Measurements from ENCODE around the gene BANP.

BANP gene

DNA sequence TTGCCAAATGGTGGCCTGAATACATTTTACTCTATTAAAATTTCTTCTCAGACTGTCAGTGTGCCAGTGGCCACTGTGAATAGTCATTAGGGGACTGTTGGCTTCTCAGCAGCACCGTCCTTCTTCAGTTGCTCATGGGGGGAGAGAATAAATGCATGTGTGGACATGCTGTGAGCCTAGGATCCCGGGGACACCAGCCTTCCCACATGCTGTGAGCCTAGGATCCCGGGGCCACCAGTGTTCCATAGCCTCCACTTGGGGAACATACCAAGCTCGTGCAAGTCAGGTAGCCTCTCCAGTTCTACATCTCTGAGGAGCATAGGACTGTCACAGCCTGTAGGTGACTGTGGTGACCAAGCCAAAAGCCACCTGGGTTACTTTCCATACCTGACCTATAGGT lies 51.5 kb downstream of the BANP start:
- peaks cover 29% of the 10 kb centered on the region for H3K36me3 Mint-ChIP-seq (ENCODE audit: insufficient read depth)
- peaks cover 8 to 9% of the 10 kb centered on the region in 2 donors for H3K4me1 Mint-ChIP-seq (ENCODE audit: low read depth in 2 of 2)
- peak overlapping the region; percentile 23 to 52 for H3K27ac Mint-ChIP-seq
- no peak overlapping the region for H3K4me3 Mint-ChIP-seq
- DNase-seq (no peak), ATAC-seq (replicated peaks) (no peak)
- H3K9me3 Mint-ChIP-seq: no peaks in the 10 kb centered on the region
- H3K27me3 Mint-ChIP-seq: no peaks in the 10 kb centered on the region

DNA sequence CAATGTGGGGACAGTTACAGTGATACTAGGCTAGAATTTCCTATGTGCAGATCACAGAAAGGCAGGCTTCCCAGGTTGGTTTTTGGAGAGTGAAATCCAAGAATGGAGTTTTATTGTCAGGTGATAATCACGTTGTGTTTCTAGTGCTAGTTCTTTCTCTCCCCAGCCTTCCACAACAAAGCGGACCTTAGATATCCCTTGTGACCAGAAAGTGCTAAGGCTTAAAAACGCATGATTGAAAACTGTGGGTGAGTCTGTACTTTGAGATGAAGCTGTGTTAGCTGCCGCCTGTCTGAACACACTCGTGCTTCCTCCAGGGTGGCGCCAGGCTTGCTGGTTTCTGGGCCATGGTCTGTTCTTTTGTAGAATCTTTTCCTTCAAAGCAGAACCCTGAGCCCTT lies 52.1 kb downstream of the BANP start:
- no peaks in the 10 kb centered on the region for H3K9me3 Mint-ChIP-seq
- no peak overlapping the region for H3K27ac Mint-ChIP-seq
- DNase-seq: no peak
- H3K4me1 Mint-ChIP-seq (ENCODE audit: low read depth in 2 of 2): peaks cover 5 to 9% of the 10 kb centered on the region in 2 donors
- no peak for ATAC-seq (replicated peaks)
- peaks cover 34% of the 10 kb centered on the region for H3K36me3 Mint-ChIP-seq (ENCODE audit: insufficient read depth)
- H3K27me3 Mint-ChIP-seq: no peaks in the 10 kb centered on the region
- H3K4me3 Mint-ChIP-seq: no peak overlapping the region

DNA sequence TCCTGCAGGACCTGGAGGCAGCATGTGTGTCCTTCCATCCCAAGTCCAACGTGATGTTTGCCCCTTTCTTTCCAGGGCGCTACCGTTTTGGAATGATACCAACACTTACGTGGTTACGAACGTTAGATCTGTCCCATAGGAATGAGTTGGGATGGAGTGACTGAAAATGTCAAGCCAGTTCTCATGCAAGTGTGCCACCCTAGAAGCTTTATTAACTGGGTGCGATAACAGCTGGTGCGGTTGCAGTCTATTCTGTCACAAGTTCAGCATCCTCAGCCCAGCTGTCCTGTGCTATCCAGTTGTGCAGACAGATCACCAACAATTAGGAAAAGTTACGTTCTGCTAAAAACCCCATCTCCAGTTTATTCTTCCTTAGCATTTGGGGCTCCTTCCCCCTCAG lies 52.5 kb downstream of the BANP start:
- H3K27me3 Mint-ChIP-seq: no peaks in the 10 kb centered on the region
- H3K27ac Mint-ChIP-seq: peak overlapping the region in 1 of 2 donors; percentile 71
- no peak for ATAC-seq (replicated peaks)

DNA sequence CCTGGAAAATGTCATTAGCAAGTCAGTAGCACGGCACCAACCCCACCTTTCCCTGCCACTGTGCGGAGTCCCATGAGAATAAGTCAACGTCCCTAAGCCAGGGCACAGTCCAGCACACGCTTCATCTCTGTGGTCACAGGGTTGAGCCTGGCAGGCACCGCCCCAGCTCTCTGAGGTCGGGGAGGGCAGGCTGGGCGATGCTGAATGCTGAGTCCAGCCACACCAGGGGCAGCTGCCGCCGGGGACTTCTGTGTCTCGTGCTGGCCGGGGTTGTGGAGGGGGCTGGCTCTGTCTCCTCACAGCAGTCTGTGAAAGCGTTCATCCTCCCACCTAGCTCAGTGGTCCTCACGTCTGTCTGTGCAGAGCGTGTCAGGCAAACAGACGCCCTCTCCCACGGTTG lies 53.2 kb downstream of the BANP start:
- no peak overlapping the region for H3K4me3 Mint-ChIP-seq
- no peaks in the 10 kb centered on the region for H3K27me3 Mint-ChIP-seq
- peaks cover 42% of the 10 kb centered on the region for H3K36me3 Mint-ChIP-seq (ENCODE audit: insufficient read depth)
- ATAC-seq (replicated peaks) (no peak), DNase-seq (no peak)
- H3K9me3 Mint-ChIP-seq: no peaks in the 10 kb centered on the region
- peaks cover 5 to 10% of the 10 kb centered on the region in 2 donors for H3K4me1 Mint-ChIP-seq (ENCODE audit: low read depth in 2 of 2)
- H3K27ac Mint-ChIP-seq: peak overlapping the region in 1 of 2 donors; percentile 71

More for the DNA sequence above, 52.5 kb downstream of the BANP start:
- DNase-seq: no peak
- no peaks in the 10 kb centered on the region for H3K9me3 Mint-ChIP-seq
- H3K4me3 Mint-ChIP-seq: no peak overlapping the region
- H3K4me1 Mint-ChIP-seq (ENCODE audit: low read depth in 2 of 2): peaks cover 5 to 9% of the 10 kb centered on the region in 2 donors
- H3K36me3 Mint-ChIP-seq (ENCODE audit: insufficient read depth): peaks cover 38% of the 10 kb centered on the region

DNA sequence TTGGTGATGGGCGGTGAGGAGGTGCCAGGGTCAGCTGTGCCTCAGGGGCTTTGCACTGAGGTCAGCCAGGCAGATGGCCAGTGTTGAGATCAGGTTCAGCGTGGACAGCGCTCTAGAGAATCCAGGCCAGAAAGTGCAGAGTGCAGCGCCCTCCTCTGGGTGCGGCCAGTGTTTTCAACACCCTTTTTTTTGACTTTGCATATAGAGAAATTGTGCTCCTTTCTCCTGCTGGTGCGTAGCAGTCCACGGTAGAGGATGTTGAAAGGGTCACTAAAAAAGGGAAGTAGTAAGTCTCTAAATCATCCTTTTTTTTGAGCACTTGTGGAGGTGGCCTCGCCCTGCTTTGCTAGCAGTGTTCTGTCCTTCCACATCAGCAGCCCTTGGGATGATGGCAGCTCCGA lies 53.9 kb downstream of the BANP start:
- Mint-ChIP-seq H3K36me3 (ENCODE audit: insufficient read depth) (peaks cover 42% of the 10 kb centered on the region), H3K27ac (peak overlapping the region in 1 of 2 donors; percentile 71), H3K27me3 (no peaks in the 10 kb centered on the region), H3K4me3 (no peak overlapping the region), H3K9me3 (no peaks in the 10 kb centered on the region), H3K4me1 (ENCODE audit: low read depth in 2 of 2) (peaks cover 5 to 18% of the 10 kb centered on the region in 2 donors)
- ATAC-seq (replicated peaks): no peak
- no peak for DNase-seq

DNA sequence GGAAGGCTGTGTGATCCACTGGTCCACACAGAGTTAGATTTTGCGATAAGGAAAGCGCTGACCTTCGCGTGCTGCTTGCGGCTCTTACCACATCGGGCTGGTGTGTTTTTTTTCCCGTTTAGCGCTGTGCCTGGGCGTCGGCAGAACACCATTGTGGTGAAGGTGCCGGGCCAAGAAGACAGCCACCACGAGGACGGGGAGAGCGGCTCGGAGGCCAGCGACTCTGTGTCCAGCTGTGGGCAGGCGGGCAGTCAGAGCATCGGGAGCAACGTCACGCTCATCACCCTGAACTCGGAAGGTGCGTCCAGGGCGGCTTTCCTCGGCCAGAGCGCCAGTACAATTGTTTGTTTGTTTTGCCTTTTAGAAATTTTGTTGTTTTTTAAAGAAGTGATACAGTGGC lies 54.7 kb downstream of the BANP start:
- ATAC-seq (replicated peaks) (no peak), DNase-seq (no peak)
- Mint-ChIP-seq H3K9me3 (no peaks in the 10 kb centered on the region), H3K4me3 (no peak overlapping the region), H3K4me1 (ENCODE audit: low read depth in 2 of 2) (peaks cover 6 to 19% of the 10 kb centered on the region in 2 donors), H3K36me3 (ENCODE audit: insufficient read depth) (peaks cover 42% of the 10 kb centered on the region), H3K27me3 (no peaks in the 10 kb centered on the region), H3K27ac (no peak overlapping the region)

DNA sequence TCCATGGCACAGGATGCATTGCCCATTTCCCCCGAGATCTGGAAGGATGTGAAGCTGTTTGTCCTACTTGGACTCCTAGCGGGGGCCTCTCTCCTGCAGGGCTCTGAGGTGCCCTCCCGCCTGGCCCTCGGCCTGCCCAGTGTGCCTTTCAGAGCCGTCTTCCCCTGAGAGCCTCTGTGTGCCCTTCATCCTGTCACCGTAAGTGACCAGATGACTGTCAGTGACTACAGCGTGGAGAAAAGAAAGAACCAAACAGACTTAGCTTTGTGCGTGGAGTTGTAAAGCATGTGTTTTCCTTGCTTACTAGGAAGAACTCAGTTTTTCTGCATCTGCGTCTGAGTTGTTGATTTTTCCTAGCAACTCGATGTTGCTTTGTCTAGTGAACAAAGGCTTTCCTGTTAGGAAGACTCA lies 56.1 kb downstream of the BANP start:
- Mint-ChIP-seq H3K36me3 (ENCODE audit: insufficient read depth) (peaks cover 38% of the 10 kb centered on the region), H3K9me3 (no peaks in the 10 kb centered on the region), H3K27me3 (no peaks in the 10 kb centered on the region), H3K4me3 (no peak overlapping the region), H3K4me1 (ENCODE audit: low read depth in 2 of 2) (peaks cover 4 to 16% of the 10 kb centered on the region in 2 donors), H3K27ac (no peak overlapping the region)
- no peak for ATAC-seq (replicated peaks)
- DNase-seq: no peak

DNA sequence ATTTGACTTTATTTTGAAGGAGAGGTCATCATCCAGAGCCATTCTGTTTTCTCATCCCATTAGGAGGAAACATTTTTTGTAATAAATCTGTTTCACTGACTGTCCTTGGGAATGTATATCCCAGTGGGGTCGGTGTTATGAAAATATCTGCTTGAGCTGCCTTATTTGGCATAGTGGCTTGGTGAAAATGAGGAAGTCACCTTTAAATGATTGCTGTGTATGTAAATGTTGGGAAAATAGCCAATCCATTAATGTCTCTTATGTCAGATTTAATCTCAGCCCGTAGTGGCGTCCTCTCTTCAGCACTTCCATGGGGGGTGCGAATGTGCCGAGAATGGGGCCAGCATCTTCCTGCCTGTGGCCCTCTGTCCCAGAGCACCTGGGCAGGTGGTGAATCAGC lies 57.6 kb downstream of the BANP start:
- H3K27ac Mint-ChIP-seq: no peak overlapping the region
- H3K4me1 Mint-ChIP-seq (ENCODE audit: low read depth in 2 of 2): peaks cover 4 to 15% of the 10 kb centered on the region in 2 donors
- H3K27me3 Mint-ChIP-seq: no peaks in the 10 kb centered on the region
- no peak for ATAC-seq (replicated peaks)
- DNase-seq: no peak
- H3K36me3 Mint-ChIP-seq (ENCODE audit: insufficient read depth): peaks cover 36% of the 10 kb centered on the region
- H3K4me3 Mint-ChIP-seq: no peak overlapping the region
- H3K9me3 Mint-ChIP-seq: no peaks in the 10 kb centered on the region

DNA sequence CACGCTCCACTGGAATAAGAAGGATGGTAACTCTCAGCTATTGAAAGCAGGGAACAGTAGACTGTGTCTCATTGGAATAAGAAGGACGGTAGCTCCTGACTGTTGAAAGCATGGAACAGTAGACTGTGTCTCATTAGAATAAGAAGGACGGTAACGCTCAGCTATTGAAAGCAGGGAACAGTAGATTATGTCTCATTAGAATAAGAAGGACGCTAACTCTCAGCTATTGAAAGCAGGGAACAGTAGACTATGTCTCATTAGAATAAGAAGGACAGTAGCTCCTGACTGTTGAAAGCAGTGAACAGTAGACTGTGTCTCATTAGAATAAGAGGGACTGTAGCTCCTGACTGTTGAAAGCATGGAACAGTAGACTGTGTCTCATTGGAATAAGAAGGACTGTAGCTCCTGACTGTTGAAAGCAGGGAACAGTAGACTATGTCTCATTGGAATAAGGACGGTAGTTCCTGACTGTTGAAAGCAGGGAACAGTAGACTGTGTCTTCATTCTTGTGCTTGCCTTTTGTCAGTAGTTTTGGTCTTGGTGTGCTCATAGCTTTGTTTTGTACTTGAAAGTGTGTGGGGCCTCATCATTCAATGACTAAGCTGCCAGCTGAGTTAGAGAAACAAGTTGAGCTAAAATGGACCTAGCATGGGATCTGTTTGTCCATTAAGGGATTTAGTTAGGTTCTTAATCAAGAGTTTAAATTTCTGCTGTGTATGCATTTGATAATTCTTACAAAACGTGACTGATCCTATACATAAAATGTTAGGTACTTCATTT lies 58.5 kb downstream of the BANP start:
- Mint-ChIP-seq H3K4me1 (ENCODE audit: low read depth in 2 of 2) (peaks cover 5 to 11% of the 10 kb centered on the region in 2 donors), H3K9me3 (no peaks in the 10 kb centered on the region), H3K4me3 (no peak overlapping the region), H3K27me3 (no peaks in the 10 kb centered on the region), H3K36me3 (ENCODE audit: insufficient read depth) (peaks cover 32% of the 10 kb centered on the region), H3K27ac (no peak overlapping the region)
- ATAC-seq (replicated peaks) (no peak), DNase-seq (no peak)

DNA sequence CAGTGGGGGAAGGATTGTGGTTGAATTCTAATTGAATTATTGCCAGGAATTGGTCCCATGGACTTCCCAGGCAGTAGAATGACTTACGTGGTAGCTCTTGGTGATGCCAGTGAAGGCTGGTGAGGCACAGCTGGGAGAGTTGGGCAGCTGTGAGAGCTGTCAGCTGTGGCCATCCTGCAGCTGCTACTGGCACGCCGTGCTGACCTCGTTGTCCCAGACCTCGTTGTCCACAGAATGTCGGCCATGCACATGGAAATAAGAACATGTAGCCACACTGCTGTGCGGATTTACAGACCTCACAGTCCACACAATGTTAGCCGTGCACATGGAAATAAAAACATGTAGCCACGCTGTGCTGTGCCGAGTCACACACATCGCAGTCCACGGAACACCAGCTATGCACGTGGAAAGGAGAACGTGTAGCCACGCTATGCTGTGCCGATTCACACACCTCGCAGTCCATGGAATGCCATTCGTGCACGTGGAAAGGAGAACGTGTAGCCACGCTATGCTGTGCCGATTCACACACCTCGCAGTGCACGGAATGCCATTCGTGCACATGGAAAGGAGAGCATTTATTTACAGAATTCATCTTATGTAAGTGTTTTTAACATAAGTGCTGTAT lies 59.2 kb downstream of the BANP start:
- H3K36me3 Mint-ChIP-seq (ENCODE audit: insufficient read depth): peaks cover 32% of the 10 kb centered on the region
- ATAC-seq (replicated peaks) (no peak), DNase-seq (no peak)
- no peaks in the 10 kb centered on the region for H3K27me3 Mint-ChIP-seq
- no peak overlapping the region for H3K4me3 Mint-ChIP-seq
- no peak overlapping the region for H3K27ac Mint-ChIP-seq
- H3K9me3 Mint-ChIP-seq: no peaks in the 10 kb centered on the region
- H3K4me1 Mint-ChIP-seq (ENCODE audit: low read depth in 2 of 2): peaks cover 6 to 18% of the 10 kb centered on the region in 2 donors

DNA sequence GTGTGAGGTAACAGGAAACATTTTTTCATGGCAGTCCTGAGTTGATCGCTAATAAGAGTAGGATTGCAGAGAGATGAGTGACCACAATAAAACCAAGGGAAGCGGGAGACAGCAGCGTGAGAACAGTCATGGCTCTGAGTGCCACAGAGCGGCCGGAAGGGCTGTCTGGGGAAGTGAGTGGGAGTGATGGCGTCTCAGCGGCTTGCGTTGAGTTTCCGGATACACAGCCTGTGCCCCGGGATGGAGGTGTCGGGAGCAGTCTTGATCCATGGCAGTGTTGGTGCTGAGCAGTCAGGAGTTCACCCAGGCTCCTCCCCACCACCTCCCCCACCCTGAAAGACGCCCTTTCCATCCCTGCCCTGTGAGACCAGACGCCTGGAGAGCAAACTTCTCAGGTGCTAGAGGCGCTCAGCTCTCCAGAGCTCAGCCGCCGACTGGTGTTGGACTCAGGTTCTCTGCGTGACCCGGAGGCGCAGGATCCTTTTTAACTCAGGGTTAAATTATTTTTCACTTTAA lies 59.8 kb downstream of the BANP start:
- no peaks in the 10 kb centered on the region for H3K9me3 Mint-ChIP-seq
- H3K4me3 Mint-ChIP-seq: no peak overlapping the region
- H3K4me1 Mint-ChIP-seq (ENCODE audit: low read depth in 2 of 2): peaks cover 7 to 19% of the 10 kb centered on the region in 2 donors
- no peak overlapping the region for H3K27ac Mint-ChIP-seq
- DNase-seq (no peak), ATAC-seq (replicated peaks) (no peak)
- H3K36me3 Mint-ChIP-seq (ENCODE audit: insufficient read depth): peaks cover 30% of the 10 kb centered on the region
- no peaks in the 10 kb centered on the region for H3K27me3 Mint-ChIP-seq

DNA sequence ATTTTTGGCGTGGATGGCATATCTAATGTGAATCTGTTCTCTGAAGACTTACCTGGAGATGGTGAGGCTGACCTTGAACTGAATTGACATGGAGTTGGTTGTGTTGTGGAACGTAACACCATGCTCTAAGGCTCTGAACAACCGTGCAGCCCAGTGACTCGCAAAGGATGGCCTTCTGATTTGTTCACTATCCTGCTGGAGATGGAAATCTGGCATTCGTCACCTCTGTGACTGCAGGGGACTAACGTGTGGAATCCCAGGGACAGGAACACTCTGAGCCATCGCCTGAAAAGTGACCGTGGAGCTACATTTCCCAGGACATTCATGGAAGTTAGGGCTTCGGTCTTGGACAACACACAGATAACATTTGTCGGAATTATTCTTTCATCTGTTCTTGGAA lies 61.1 kb downstream of the BANP start:
- H3K4me3 Mint-ChIP-seq: no peak overlapping the region
- H3K27ac Mint-ChIP-seq: no peak overlapping the region
- H3K36me3 Mint-ChIP-seq (ENCODE audit: insufficient read depth): peaks cover 17% of the 10 kb centered on the region
- ATAC-seq (replicated peaks) (no peak), DNase-seq (no peak)
- no peaks in the 10 kb centered on the region for H3K27me3 Mint-ChIP-seq
- no peaks in the 10 kb centered on the region for H3K9me3 Mint-ChIP-seq
- H3K4me1 Mint-ChIP-seq (ENCODE audit: low read depth in 2 of 2): peaks cover 7 to 19% of the 10 kb centered on the region in 2 donors

DNA sequence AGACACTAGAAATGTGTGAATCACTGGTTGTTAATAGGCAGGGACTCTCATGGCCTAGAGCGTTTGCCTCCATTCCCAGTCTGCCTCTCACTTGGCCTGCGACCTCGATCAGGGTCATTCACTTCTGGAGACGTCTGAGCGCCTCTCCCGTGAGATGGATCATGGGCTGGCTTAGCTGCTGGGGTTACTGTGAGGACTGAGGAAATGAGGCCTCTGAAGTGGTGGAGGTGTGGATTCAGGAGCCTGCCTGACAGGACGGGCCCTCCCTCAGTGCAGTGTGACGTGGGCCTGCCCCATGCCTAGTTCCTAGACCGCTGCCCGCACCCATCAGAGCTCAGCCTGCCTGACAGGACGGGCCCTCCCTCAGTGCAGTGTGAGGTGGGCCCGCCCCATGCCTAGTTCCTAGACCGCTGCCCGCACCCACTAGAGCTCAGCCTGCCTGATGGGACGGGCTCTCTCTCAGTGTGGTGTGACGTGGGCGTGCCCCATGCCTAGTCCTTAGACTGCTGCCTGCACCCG lies 61.9 kb downstream of the BANP start:
- no peak for DNase-seq
- Mint-ChIP-seq H3K4me3 (no peak overlapping the region), H3K9me3 (no peaks in the 10 kb centered on the region), H3K36me3 (ENCODE audit: insufficient read depth) (peaks cover 10% of the 10 kb centered on the region), H3K27me3 (no peaks in the 10 kb centered on the region), H3K27ac (peak overlapping the region in 1 of 2 donors; percentile 23), H3K4me1 (ENCODE audit: low read depth in 2 of 2) (peaks cover 7 to 19% of the 10 kb centered on the region in 2 donors)
- no peak for ATAC-seq (replicated peaks)

Measured in effector memory CD8-positive, alpha-beta T cell (primary cell).